Endothelial cell of umbilical vein (primary cell): Measurements from ENCODE around the gene PEMT.

Experiments
- CTCF ChIP-seq, 2 donors: IDR thresholded peaks; 1 replicate in 1 of 2; 2 replicates in 1 of 2; pipeline ENCODE4 v1.5.1; 2011; ENCODE audit warnings: low read length in 2 of 2, mild to moderate bottlenecking in 2 of 2, moderate library complexity in 2 of 2, control low read depth in 1 of 2, inconsistent platforms in 1 of 2, low read depth in 1 of 2; ENCODE audit not compliant: insufficient read depth in 1 of 2; ENCODE audit errors: extremely low read depth in 1 of 2
- EZH2 ChIP-seq: IDR thresholded peaks from 2 replicates; pipeline ENCODE4 v1.6.1; 2012; ENCODE audit warnings: borderline replicate concordance, low read depth, mild to moderate bottlenecking, moderate library complexity, low read length, inconsistent platforms; ENCODE audit not compliant: severe bottlenecking
- JUN ChIP-seq: IDR thresholded peaks from 2 replicates; pipeline ENCODE4 v1.6.1; 2011; ENCODE audit warnings: borderline replicate concordance, low read depth; ENCODE audit not compliant: insufficient read length, insufficient read depth
- MAX ChIP-seq: IDR thresholded peaks from 2 replicates; pipeline ENCODE4 v1.6.1; 2011; ENCODE audit not compliant: insufficient read depth, insufficient read length
- MYC ChIP-seq: IDR thresholded peaks from one replicate; pipeline ENCODE4 v1.6.1; 2011; ENCODE audit warnings: mild to moderate bottlenecking, low read depth, low read length
- POLR2A ChIP-seq: IDR thresholded peaks from 2 replicates; pipeline ENCODE4 v1.6.1; 2012; ENCODE audit warnings: low read depth, mild to moderate bottlenecking, control low read depth, low read length
- POLR2AphosphoS5 ChIP-seq: IDR thresholded peaks from 2 replicates; pipeline ENCODE4 v1.6.1; 2012; ENCODE audit warnings: low read depth, mild to moderate bottlenecking, control low read depth, low read length, moderate library complexity; ENCODE audit not compliant: insufficient read depth

- TF ChIP-seq POLR2AphosphoS5 (no peak), CTCF (IDR thresholded peaks at IDR 0.05; ENCODE audit: extremely low read depth in 1 of 2, insufficient read depth in 1 of 2, low read depth in 1 of 2, low read length in 2 of 2) (no peak), EZH2 (no peak), MYC (no peak), POLR2A (no peak), MAX (no peak), JUN (no peak)
Measured at GRCh38 chr17:17545984-17546383, 45.5 kb downstream of the PEMT start.
